HEK293 (cell line): Measurements from ENCODE around the gene ASCL4.

Source experiments
- AEBP2 ChIP-seq: fragments of 450-650 bp; formaldehyde crosslinking; IDR thresholded peaks from 2 replicates; pipeline ENCODE4 v1.5.1; 2016; ENCODE audit warnings: missing biosample characterization, missing genetic modification characterization, borderline replicate concordance
- ELK4 ChIP-seq: IDR thresholded peaks from 2 replicates; pipeline ENCODE4 v1.6.1; 2011; ENCODE audit warnings: mild to moderate bottlenecking, low read depth, low read length, borderline replicate concordance
- FEZF1 ChIP-seq: fragments of 450-650 bp; formaldehyde crosslinking; IDR thresholded peaks from 2 replicates; pipeline ENCODE4 v1.5.1; 2016; ENCODE audit warnings: missing biosample characterization, missing genetic modification characterization
- GLIS2 ChIP-seq: fragments of 450-650 bp; formaldehyde crosslinking; IDR thresholded peaks from 2 replicates; pipeline ENCODE4 v1.5.1; 2016; ENCODE audit warnings: missing biosample characterization, missing genetic modification characterization
- INSM2 ChIP-seq: fragments of 450-650 bp; formaldehyde crosslinking; IDR thresholded peaks from 2 replicates; pipeline ENCODE4 v1.5.1; 2016; ENCODE audit warnings: missing biosample characterization, missing genetic modification characterization
- KLF1 ChIP-seq: fragments of 450-650 bp; formaldehyde crosslinking; IDR thresholded peaks from 2 replicates; pipeline ENCODE4 v1.5.1; 2016; ENCODE audit warnings: missing biosample characterization, missing genetic modification characterization
- PRDM1 ChIP-seq: fragments of 450-650 bp; formaldehyde crosslinking; IDR thresholded peaks from 2 replicates; pipeline ENCODE4; 2016; ENCODE audit warnings: missing biosample characterization, missing genetic modification characterization
- PRDM6 ChIP-seq: fragments of 450-650 bp; formaldehyde crosslinking; IDR thresholded peaks from 2 replicates; pipeline ENCODE4 v1.5.1; 2017; ENCODE audit warnings: missing biosample characterization, missing genetic modification characterization
- SP2 ChIP-seq: fragments of 450-650 bp; formaldehyde crosslinking; IDR thresholded peaks from 2 replicates; pipeline ENCODE4 v1.5.1; 2016; ENCODE audit warnings: missing biosample characterization, missing genetic modification characterization
- SP3 ChIP-seq: fragments of 450-650 bp; formaldehyde crosslinking; IDR thresholded peaks from 2 replicates; pipeline ENCODE4 v1.5.1; 2016; ENCODE audit warnings: missing biosample characterization, missing genetic modification characterization
- TCF7L2 ChIP-seq: IDR thresholded peaks from 2 replicates; pipeline ENCODE4 v1.6.1; 2011; ENCODE audit warnings: low read depth, mild to moderate bottlenecking, inconsistent platforms, low read length, moderate library complexity, borderline replicate concordance
- ZBTB26 ChIP-seq: fragments of 450-650 bp; formaldehyde crosslinking; optimal IDR thresholded peaks from 2 replicates; pipeline ENCODE3; 2016; ENCODE audit warnings: missing biosample characterization, mild to moderate bottlenecking, missing genetic modification characterization
- ZBTB49 ChIP-seq: fragments of 450-650 bp; formaldehyde crosslinking; IDR thresholded peaks from 2 replicates; pipeline ENCODE4 v1.5.1; 2016; ENCODE audit warnings: missing biosample characterization, missing genetic modification characterization, low read depth
- ZBTB8A ChIP-seq: fragments of 450-650 bp; formaldehyde crosslinking; IDR thresholded peaks from 2 replicates; pipeline ENCODE4 v1.5.1; 2016; ENCODE audit warnings: missing biosample characterization, missing genetic modification characterization
- ZNF114 ChIP-seq: fragments of 450-650 bp; formaldehyde crosslinking; IDR thresholded peaks from 2 replicates; pipeline ENCODE4 v1.5.0; 2017; ENCODE audit warnings: missing biosample characterization, missing genetic modification characterization
- ZNF148 ChIP-seq: fragments of 450-650 bp; formaldehyde crosslinking; IDR thresholded peaks from 2 replicates; pipeline ENCODE4 v1.5.0; 2017; ENCODE audit warnings: missing biosample characterization, missing genetic modification characterization, borderline replicate concordance
- ZNF18 ChIP-seq: fragments of 450-650 bp; formaldehyde crosslinking; IDR thresholded peaks from 2 replicates; pipeline ENCODE4 v1.5.1; 2016; ENCODE audit warnings: missing biosample characterization, missing genetic modification characterization
- ZNF221 ChIP-seq: fragments of 450-650 bp; formaldehyde crosslinking; IDR thresholded peaks from 2 replicates; pipeline ENCODE4 v1.5.1; 2017; ENCODE audit warnings: missing biosample characterization, missing genetic modification characterization, borderline replicate concordance
- ZNF24 ChIP-seq: fragments of 450-650 bp; formaldehyde crosslinking; IDR thresholded peaks from 2 replicates; pipeline ENCODE4 v1.5.1; 2016; ENCODE audit warnings: missing biosample characterization, missing genetic modification characterization
- ZNF37A ChIP-seq: fragments of 450-650 bp; IDR thresholded peaks from 2 replicates; pipeline ENCODE4 v1.5.1; 2018; ENCODE audit warnings: missing biosample characterization, missing genetic modification characterization
- ZNF488 ChIP-seq: fragments of 450-650 bp; formaldehyde crosslinking; IDR thresholded peaks from 2 replicates; pipeline ENCODE4 v1.5.1; 2016; ENCODE audit warnings: missing biosample characterization, missing genetic modification characterization
- ZNF548 ChIP-seq: fragments of 450-650 bp; formaldehyde crosslinking; IDR thresholded peaks from 2 replicates; pipeline ENCODE4 v1.5.1; 2016; ENCODE audit warnings: missing biosample characterization, missing genetic modification characterization
- ZNF830 ChIP-seq: fragments of 450-650 bp; IDR thresholded peaks from 2 replicates; pipeline ENCODE4 v1.5.0; 2018; ENCODE audit warnings: missing biosample characterization, missing genetic modification characterization, low read depth, mild to moderate bottlenecking, moderate library complexity
- ZXDB ChIP-seq: fragments of 450-650 bp; formaldehyde crosslinking; IDR thresholded peaks from 2 replicates; pipeline ENCODE4 v1.5.1; 2016; ENCODE audit warnings: missing biosample characterization, missing genetic modification characterization

The ASCL4 gene

GRCh38 chr12:107760809-107761501, 13.5 kb upstream of the ASCL4 start, which contains the start of gene PRDM4 (continued):
- no peak for TF ChIP-seq ZNF488 (tag by site-specific recombination)
- TF ChIP-seq ZNF830 (tag by site-specific recombination) = no peak
- TF ChIP-seq PRDM6 (tag by site-specific recombination) = no peak
- no peak for TF ChIP-seq PRDM1 (tag by site-specific recombination)
- TF ChIP-seq ZNF148 (tag by site-specific recombination) = no peak
- no peak for TF ChIP-seq KLF1 (tag by site-specific recombination)
- TF ChIP-seq ZNF221 = no peak
- no peak for TF ChIP-seq ZBTB49 (tag by site-specific recombination)
- no peak for TF ChIP-seq AEBP2 (tag by site-specific recombination)
- TF ChIP-seq INSM2 (tag by site-specific recombination) = no peak
- no peak for TF ChIP-seq TCF7L2
- no peak for TF ChIP-seq FEZF1
- peak; percentile 59 for TF ChIP-seq SP2 (tag by site-specific recombination)
- peak; percentile 38; the same call in 1 of the 2 replicates for TF ChIP-seq ZXDB (tag by site-specific recombination)
- peak; percentile 59; the same call in 1 of the 2 replicates for TF ChIP-seq GLIS2
- TF ChIP-seq SP3 (tag by site-specific recombination) = 0 out of 2 replicates have a peak, but pooled peaks have one; percentile 33
- TF ChIP-seq ZBTB8A (tag by site-specific recombination) = peak; percentile 99
- no peak for TF ChIP-seq ZNF37A
- TF ChIP-seq ZBTB26 (tag by site-specific recombination) = peak; percentile 75
- no peak for TF ChIP-seq ZNF114 (tag by site-specific recombination)
- TF ChIP-seq ELK4 = no peak
- TF ChIP-seq ZNF548 (tag by site-specific recombination) = no peak
- no peak for TF ChIP-seq ZNF18 (tag by site-specific recombination)
- no peak for TF ChIP-seq ZNF24 (tag by site-specific recombination)
